HepG2 (cell line): ENCODE data around the gene SETD1B. TPM values are rescaled to one million over a fixed set of nuclear protein-coding genes. Genes with fewer than 3 reads are reported as not detected.
A peak's percentile ranks its signal among the peaks of the same experiment; 100 is the strongest.

Source experiments
- BCLAF1 ChIP-seq: fragments of 450-650 bp; IDR thresholded peaks from 2 replicates; pipeline ENCODE4 v1.6.1; 2017; ENCODE audit warnings: mild to moderate bottlenecking
- EP300 ChIP-seq, 3 experiments: sonication (generic) in 1 of 3; formaldehyde crosslinking in 1 of 3; IDR thresholded peaks; 2 replicates each; pipeline versions ENCODE4 v1.5.1 to v1.6.1; 2011 to 2020; ENCODE audit warnings: low read depth in 2 of 3, low read length in 2 of 3, borderline replicate concordance in 1 of 3, improper control_type of control experiment in 1 of 3, mild to moderate bottlenecking in 1 of 3, missing genetic modification reagents in 1 of 3, moderate library complexity in 1 of 3
- FLYWCH1 ChIP-seq: sonication (generic); formaldehyde crosslinking; IDR thresholded peaks from 2 replicates; pipeline ENCODE4 v1.8.1; 2023; ENCODE audit warnings: mild to moderate bottlenecking, missing genetic modification reagents
- GTF3A ChIP-seq: sonication (generic); formaldehyde crosslinking; conservative IDR thresholded peaks from 2 replicates; pipeline ENCODE4 v1.4.0; 2020; ENCODE audit warnings: mild to moderate bottlenecking, missing genetic modification reagents
- HNRNPK ChIP-seq: fragments of 200-400 bp; formaldehyde crosslinking; IDR thresholded peaks from 2 replicates; pipeline ENCODE4 v1.6.1; 2018; ENCODE audit warnings: low read length, low read depth, moderate library complexity, mild to moderate bottlenecking; ENCODE audit not compliant: poor library complexity, severe bottlenecking
- KLF12 ChIP-seq: sonication (generic); formaldehyde crosslinking; IDR thresholded peaks from 2 replicates; pipeline ENCODE4 v1.4.0; 2020; ENCODE audit warnings: missing genetic modification reagents, borderline replicate concordance
- NFRKB ChIP-seq: fragments of 450-650 bp; IDR thresholded peaks from 2 replicates; pipeline ENCODE4 v1.6.1; 2017
- NPAS2 ChIP-seq: sonication (generic); formaldehyde crosslinking; IDR thresholded peaks from 2 replicates; pipeline ENCODE4 v1.8.0; 2022; ENCODE audit warnings: mild to moderate bottlenecking, missing genetic modification reagents, borderline replicate concordance
- ZFX ChIP-seq: sonication (generic); formaldehyde crosslinking; IDR thresholded peaks from 2 replicates; pipeline ENCODE4 v1.4.0; 2020; ENCODE audit warnings: mild to moderate bottlenecking, low read depth, missing genetic modification reagents, moderate library complexity
- ZNF142 ChIP-seq: sonication (generic); formaldehyde crosslinking; IDR thresholded peaks from 2 replicates; pipeline ENCODE4 v1.4.0; 2020; ENCODE audit warnings: missing genetic modification reagents
- ZNF234 ChIP-seq: sonication (generic); formaldehyde crosslinking; conservative IDR thresholded peaks from 2 replicates; pipeline ENCODE4 v1.5.1; 2020; ENCODE audit warnings: mild to moderate bottlenecking, missing genetic modification reagents
- ZNF382 ChIP-seq: sonication (generic); formaldehyde crosslinking; IDR thresholded peaks from 2 replicates; pipeline ENCODE4 v1.5.0; 2020; ENCODE audit warnings: missing genetic modification reagents, mild to moderate bottlenecking, borderline replicate concordance
- polyA plus RNA-seq, 8 experiments: library from polyadenylated mRNA; depleted of rRNA in 3 of 8; stranded (reverse) in 7 of 8; unstranded in 1 of 8; fragments of >200 nt; fragmentation: Illumina TruSeq in 4 of 8; extraction: Trizol in 4 of 8; gene quantifications; 2 replicates each; pipeline versions ENCODE4 v1.2.1 to v1.2.3, GENCODE V29; 2011 to 2016; ENCODE audit warnings: low read depth in 4 of 8, missing spikeins in 1 of 8, mixed read lengths in 1 of 8; ENCODE audit not compliant: insufficient read depth in 1 of 8
- total RNA-seq, 5 experiments: library from RNA; depleted of rRNA; stranded (reverse); fragments of >200 nt; fragmentation: Illumina TruSeq; extraction: Trizol; gene quantifications; 2 replicates each; pipeline ENCODE4 v1.2.3, GENCODE V29; 2016; ENCODE audit warnings: low read depth in 1 of 5
- TF ChIP-seq, protein P1 (sequence below): sonication (generic); formaldehyde crosslinking; IDR thresholded peaks from 2 replicates; pipeline ENCODE4 v1.4.0; 2020; ENCODE audit warnings: missing genetic modification reagents, borderline replicate concordance

SETD1B gene
- total and polyA plus RNA-seq, 2 of the 13 experiments (the other 11 are each of a cell fraction or from before 2014, with no cell fraction given), result 1.1 to 1.4 TPM

- TF ChIP-seq FLYWCH1, result no peak
- TF ChIP-seq ZNF234 (CRISPR knock-in tag), result no peak
- TF ChIP-seq NPAS2 (CRISPR knock-in tag), result no peak
- TF ChIP-seq KLF12, result no peak
- TF ChIP-seq GTF3A, result no peak
- TF ChIP-seq NFRKB, result no peak
- peak; percentile 28 for TF ChIP-seq HNRNPK
- TF ChIP-seq ZNF382 (CRISPR knock-in tag), result no peak
- peak; percentile 54; the same call in 1 of the 2 replicates for TF ChIP-seq ZFX (CRISPR knock-in tag)
- no peak for TF ChIP-seq BCLAF1
- TF ChIP-seq EP300 (IDR thresholded peaks at IDR 0.05; ENCODE audit: low read depth in 2 of 2, low read length in 2 of 2), result no peak
- no peak for TF ChIP-seq EP300 (CRISPR knock-in tag; IDR thresholded peaks at IDR 0.05; ENCODE audit: borderline replicate concordance)
- TF ChIP-seq, protein P1, sequence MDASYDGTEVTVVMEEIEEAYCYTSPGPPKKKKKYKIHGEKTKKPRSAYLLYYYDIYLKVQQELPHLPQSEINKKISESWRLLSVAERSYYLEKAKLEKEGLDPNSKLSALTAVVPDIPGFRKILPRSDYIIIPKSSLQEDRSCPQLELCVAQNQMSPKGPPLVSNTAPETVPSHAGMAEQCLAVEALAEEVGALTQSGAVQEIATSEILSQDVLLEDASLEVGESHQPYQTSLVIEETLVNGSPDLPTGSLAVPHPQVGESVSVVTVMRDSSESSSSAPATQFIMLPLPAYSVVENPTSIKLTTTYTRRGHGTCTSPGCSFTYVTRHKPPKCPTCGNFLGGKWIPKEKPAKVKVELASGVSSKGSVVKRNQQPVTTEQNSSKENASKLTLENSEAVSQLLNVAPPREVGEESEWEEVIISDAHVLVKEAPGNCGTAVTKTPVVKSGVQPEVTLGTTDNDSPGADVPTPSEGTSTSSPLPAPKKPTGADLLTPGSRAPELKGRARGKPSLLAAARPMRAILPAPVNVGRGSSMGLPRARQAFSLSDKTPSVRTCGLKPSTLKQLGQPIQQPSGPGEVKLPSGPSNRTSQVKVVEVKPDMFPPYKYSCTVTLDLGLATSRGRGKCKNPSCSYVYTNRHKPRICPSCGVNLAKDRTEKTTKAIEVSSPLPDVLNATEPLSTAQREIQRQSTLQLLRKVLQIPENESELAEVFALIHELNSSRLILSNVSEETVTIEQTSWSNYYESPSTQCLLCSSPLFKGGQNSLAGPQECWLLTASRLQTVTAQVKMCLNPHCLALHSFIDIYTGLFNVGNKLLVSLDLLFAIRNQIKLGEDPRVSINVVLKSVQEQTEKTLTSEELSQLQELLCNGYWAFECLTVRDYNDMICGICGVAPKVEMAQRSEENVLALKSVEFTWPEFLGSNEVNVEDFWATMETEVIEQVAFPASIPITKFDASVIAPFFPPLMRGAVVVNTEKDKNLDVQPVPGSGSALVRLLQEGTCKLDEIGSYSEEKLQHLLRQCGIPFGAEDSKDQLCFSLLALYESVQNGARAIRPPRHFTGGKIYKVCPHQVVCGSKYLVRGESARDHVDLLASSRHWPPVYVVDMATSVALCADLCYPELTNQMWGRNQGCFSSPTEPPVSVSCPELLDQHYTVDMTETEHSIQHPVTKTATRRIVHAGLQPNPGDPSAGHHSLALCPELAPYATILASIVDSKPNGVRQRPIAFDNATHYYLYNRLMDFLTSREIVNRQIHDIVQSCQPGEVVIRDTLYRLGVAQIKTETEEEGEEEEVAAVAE (CRISPR knock-in tag), result no peak
- TF ChIP-seq ZNF142 (CRISPR knock-in tag), result peak; percentile 98
Measured at GRCh38 chr12:121804417-121805111, 755 bp downstream of the SETD1B start (continued).
